HepG2 (cell line): ENCODE results near the gene DLX5. TPM values are rescaled to one million over a fixed set of nuclear protein-coding genes. Genes with fewer than 3 reads are reported as not detected.

Experiments
- ATAC-seq: fragments of 200-7000 bp; cut with Tn5 transposase; 3 replicates; pipeline ENCODE4 v1.9.1; 2020; ENCODE audit warnings: mild to moderate bottlenecking, moderate library complexity
- BruUV-seq: library from RNA; stranded (reverse); fragments of 400-500 nt; replicated peaks from 2 replicates; lab custom pipeline; 2021; lab: Mats Ljungman, UMichigan
- CTCF ChIA-PET: fragments of 300-600 bp; formaldehyde crosslinking; extraction: SDS; loops from one replicate; lab custom pipeline; 2021; ENCODE audit warnings: low total read pairs, inconsistent platforms, low intra/inter-chr PET ratio; lab: Yijun Ruan, JAX
- POLR2A ChIA-PET: fragments of 350-600 bp; sonication (Branson Sonifier 250); formaldehyde crosslinking; loops from one replicate; lab custom pipeline; 2020; ENCODE audit warnings: antibody characterized with exemption, inconsistent platforms; lab: Yijun Ruan, JAX
- DNase-seq: peaks from one replicate; pipeline ENCODE4 v3.0.0-alpha.2; 2015; ENCODE audit warnings: low spot score
- FAIRE-seq: peaks from 3 replicates; lab custom pipeline; 2011; peaks lifted over from hg19 to GRCh38; lab: Jason Lieb, UNC
- H2AFZ ChIP-seq: one replicate; pipeline ENCODE4 v1.6.1; 2011; ENCODE audit warnings: low read length, inconsistent platforms
- H3K27ac ChIP-seq: fragments of 300-600 bp; 3 replicates; pipeline ENCODE4 v1.8.0; 2011; ENCODE audit warnings: mixed run types, mild to moderate bottlenecking, mixed read lengths, low read length, inconsistent platforms; ENCODE audit not compliant: insufficient read depth; ENCODE audit errors: extremely low read length
- H3K27me3 ChIP-seq, 2 experiments: fragments of 200-600 bp in 1 of 2; 2 replicates in 1 of 2; 3 replicates in 1 of 2; pipeline versions ENCODE4 v1.6.0 to v1.8.0; 2011; ENCODE audit warnings: low read length in 2 of 2, mild to moderate bottlenecking in 2 of 2, moderate library complexity in 2 of 2, inconsistent platforms in 1 of 2; ENCODE audit not compliant: insufficient read depth in 2 of 2, control insufficient read depth in 1 of 2
- H3K36me3 ChIP-seq, 2 experiments: fragments of 200-600 bp in 1 of 2; replicated peaks in 1 of 2; 2 replicates in 1 of 2; 3 replicates in 1 of 2; pipeline versions ENCODE4 v1.5.1 to v1.8.0; 2011; ENCODE audit warnings: low read length in 2 of 2, inconsistent platforms in 1 of 2; ENCODE audit not compliant: insufficient read depth in 2 of 2, control insufficient read depth in 1 of 2
- H3K4me1 ChIP-seq: 2 replicates; pipeline ENCODE4 v1.5.1; 2012; ENCODE audit warnings: low read length, inconsistent platforms; ENCODE audit not compliant: insufficient read depth
- H3K4me2 ChIP-seq: 2 replicates; pipeline ENCODE4 v1.6.0; 2011; ENCODE audit warnings: low read depth, low read length, inconsistent platforms
- H3K4me3 ChIP-seq, 3 experiments: fragments of 200-600 bp in 1 of 3; sonication (generic), shearing (Covaris generic) in 1 of 3; replicated peaks in 1 of 3; 2 replicates each; pipeline ENCODE4 v1.5.1; 2011 to 2016; ENCODE audit warnings: low read length in 3 of 3, inconsistent platforms in 2 of 3, low read depth in 2 of 3, mild to moderate bottlenecking in 2 of 3, control low read depth in 1 of 3, mixed read lengths in 1 of 3; ENCODE audit not compliant: insufficient read depth in 1 of 3
- H3K79me2 ChIP-seq: one replicate; pipeline ENCODE4 v1.6.1; 2011; ENCODE audit warnings: low read length, inconsistent platforms; ENCODE audit not compliant: insufficient read depth
- H3K9ac ChIP-seq: 2 replicates; pipeline ENCODE4 v1.6.0; 2011; ENCODE audit warnings: mild to moderate bottlenecking, low read depth, low read length, inconsistent platforms; ENCODE audit not compliant: insufficient read depth
- H3K9me3 ChIP-seq: 2 replicates; pipeline ENCODE4 v1.5.1; 2012; ENCODE audit warnings: mild to moderate bottlenecking, low read length
- H4K20me1 ChIP-seq: 2 replicates; pipeline ENCODE4 v1.6.0; 2011; ENCODE audit warnings: inconsistent platforms, mild to moderate bottlenecking, low read length, moderate library complexity; ENCODE audit not compliant: insufficient read depth
- CTCF ChIP-seq: sonication (generic); formaldehyde crosslinking; IDR thresholded peaks from 2 replicates; pipeline ENCODE4 v1.5.0; 2020; ENCODE audit warnings: mild to moderate bottlenecking, missing genetic modification reagents, moderate library complexity
- MIXL1 ChIP-seq: IDR thresholded peaks from 2 replicates; pipeline ENCODE4 v1.6.1; 2016
- NR2F6 ChIP-seq, 2 experiments: IDR thresholded peaks; 2 replicates each; pipeline ENCODE4 v1.6.1; 2016; ENCODE audit warnings: antibody characterized with exemption in 1 of 2, mild to moderate bottlenecking in 1 of 2
- PAX8 ChIP-seq: sonication (generic); formaldehyde crosslinking; IDR thresholded peaks from 2 replicates; pipeline ENCODE4 v1.8.0; 2022; ENCODE audit warnings: mild to moderate bottlenecking, missing genetic modification reagents, borderline replicate concordance
- RAD21 ChIP-seq: fragments of 450-650 bp; formaldehyde crosslinking; IDR thresholded peaks from 2 replicates; pipeline ENCODE4 v1.5.0; 2020; ENCODE audit warnings: mild to moderate bottlenecking
- RBFOX2 ChIP-seq: fragments of 200-400 bp; formaldehyde crosslinking; IDR thresholded peaks from 2 replicates; pipeline ENCODE4 v1.6.1; 2017; ENCODE audit warnings: low read depth, mild to moderate bottlenecking, low read length
- SMC3 ChIP-seq: IDR thresholded peaks from 2 replicates; pipeline ENCODE4 v1.6.1; 2011; ENCODE audit warnings: low read length, improper control_type of control experiment
- STAG1 ChIP-seq: sonication (generic); formaldehyde crosslinking; IDR thresholded peaks from 2 replicates; pipeline ENCODE4 v1.4.0; 2020; ENCODE audit warnings: missing genetic modification reagents
- THAP9 ChIP-seq: sonication (generic); formaldehyde crosslinking; IDR thresholded peaks from 2 replicates; pipeline ENCODE4; 2020; ENCODE audit warnings: missing genetic modification reagents, mild to moderate bottlenecking, borderline replicate concordance
- ZFAT ChIP-seq: sonication (generic); formaldehyde crosslinking; conservative IDR thresholded peaks from 2 replicates; pipeline ENCODE4 v1.8.1; 2023; ENCODE audit warnings: missing genetic modification reagents, inconsistent platforms
- ZNF331 ChIP-seq: sonication (generic); formaldehyde crosslinking; IDR thresholded peaks from 2 replicates; pipeline ENCODE4 v1.4.0; 2020; ENCODE audit warnings: missing genetic modification reagents
- WGBS: methylation state at CpG from one replicate; pipeline ENCODE4 v1.1.6; 2017; ENCODE audit warnings: low lambda C conversion rate; 5-methylcytosine and 5-hydroxymethylcytosine counted together
- in situ Hi-C: cut with HindIII; loops from 2 replicates; pipeline ENCODE4 v1.10.0; 2017; ENCODE audit warnings: low pct_unique_long_range_greater_than_20kb; ENCODE audit not compliant: extremely low pct_ligation_motif_present
- intact Hi-C: fragments of 100-400 bp; cut with micrococcal nuclease; formaldehyde crosslinking; loops from one replicate; pipeline ENCODE4 v1.10.0; 2022; ENCODE audit not compliant: unreplicated experiment
- polyA plus RNA-seq, 8 experiments: library from polyadenylated mRNA; depleted of rRNA in 3 of 8; stranded (reverse) in 7 of 8; unstranded in 1 of 8; fragments of >200 nt; fragmentation: Illumina TruSeq in 4 of 8; extraction: Trizol in 4 of 8; gene quantifications; 2 replicates each; pipeline versions ENCODE4 v1.2.1 to v1.2.3, GENCODE V29; 2011 to 2016; ENCODE audit warnings: low read depth in 4 of 8, missing spikeins in 1 of 8, mixed read lengths in 1 of 8; ENCODE audit not compliant: insufficient read depth in 1 of 8
- total RNA-seq, 5 experiments: library from RNA; depleted of rRNA; stranded (reverse); fragments of >200 nt; fragmentation: Illumina TruSeq; extraction: Trizol; gene quantifications; 2 replicates each; pipeline ENCODE4 v1.2.3, GENCODE V29; 2016; ENCODE audit warnings: low read depth in 1 of 5

Gene DLX5
- total and polyA plus RNA-seq, 2 of the 13 experiments (the other 11 are each of a cell fraction or from before 2014, with no cell fraction given), result not detected

DNA sequence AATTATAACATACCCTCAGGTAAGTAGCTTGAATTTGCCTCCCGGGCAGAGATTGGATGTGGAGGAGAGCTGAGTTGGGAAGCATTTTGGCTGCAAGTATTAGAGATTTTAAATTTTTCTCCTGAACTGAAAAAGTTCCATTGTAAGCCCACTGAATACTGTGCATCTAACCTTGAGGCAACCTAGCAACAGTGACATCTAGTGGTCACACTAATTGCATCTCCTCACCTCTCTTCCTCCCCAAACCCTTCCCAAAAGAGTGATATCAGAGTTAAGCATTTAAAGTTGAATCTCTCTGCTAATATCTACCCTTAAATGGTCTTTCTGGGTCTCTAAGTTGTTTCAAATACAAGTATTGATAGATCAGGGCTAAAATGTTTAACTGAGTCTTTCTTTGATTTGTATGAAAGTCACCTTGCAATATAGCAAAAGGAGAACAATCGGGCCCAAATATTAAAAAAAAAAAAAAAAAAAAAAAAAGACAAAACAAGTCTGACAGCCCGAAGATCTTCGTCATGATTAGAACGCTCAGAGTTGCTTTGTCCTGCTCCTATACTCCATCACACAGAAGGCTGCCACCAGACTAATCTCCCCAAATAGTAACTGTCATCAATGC is 40.4 kb upstream of the DLX5 start:
- ChIA-PET POLR2A (no interaction called here), CTCF (interaction anchor here (1.3 to 2.2 kb wide), 2 partner anchors 990 to 1149 kb away, joined by 5 to 8 read pairs; no protein-coding TSS in a partner anchor)
- intact Hi-C loops (loop anchor here (1.0 kb wide), 2 partner anchors 990 to 1149 kb away; no protein-coding TSS in a partner anchor), in situ Hi-C loops (loop anchor here (10.0 kb wide), 1 partner anchor 990 kb away; no protein-coding TSS in a partner anchor)
- Histone ChIP-seq H3K79me2 (no peaks in the 10 kb centered on the region), H3K4me3 (no peak overlapping the region), H3K36me3 (no peaks in the 10 kb centered on the region), H4K20me1 (no peaks in the 10 kb centered on the region), H2AFZ (no peak overlapping the region), H3K4me2 (no peak overlapping the region), H3K9ac (no peak overlapping the region), H3K9me3 (no peaks in the 10 kb centered on the region), H3K27ac (no peak overlapping the region), H3K27me3 (no peaks in the 10 kb centered on the region), H3K4me1 (no peaks in the 10 kb centered on the region)
- peak; percentile 77 for FAIRE-seq
- peak; percentile 92 for ATAC-seq
- no TSS peak for BruUV-seq
- 5% methylated on average over 5 of the region's 5 CpGs for WGBS
- TF ChIP-seq RBFOX2 (no peak), SMC3 (peak; percentile 49), THAP9 (no peak), MIXL1 (CRISPR knock-in tag) (peak; percentile 73; the same call in 1 of the 2 replicates), ZNF331 (CRISPR knock-in tag) (no peak), NR2F6 (IDR thresholded peaks at IDR 0.05) (no peak), NR2F6 (CRISPR knock-in tag; IDR thresholded peaks at IDR 0.05) (no peak), ZFAT (CRISPR knock-in tag) (no peak), RAD21 (CRISPR knock-in tag) (peak; percentile 35; the same call in 1 of the 2 replicates), CTCF (peak; percentile 74), PAX8 (no peak), STAG1 (CRISPR knock-in tag) (peak; percentile 68)
- peak; percentile 36 for DNase-seq
